Stimulated activated CD4-positive, alpha-beta T cell treated with anti-CD3 and anti-CD28 coated beads, TNF-alpha, amount 100 ng/mL, for 1 hour (primary cell): ENCODE results near the gene COL13A1.

ENCODE experiments used
- DNase-seq, 3 donors: peaks; one replicate each; pipeline ENCODE4 v3.0.0-alpha.2; 2020; ENCODE audit warnings: low read depth in 3 of 3, low spot score in 1 of 3

Gene COL13A1

DNA sequence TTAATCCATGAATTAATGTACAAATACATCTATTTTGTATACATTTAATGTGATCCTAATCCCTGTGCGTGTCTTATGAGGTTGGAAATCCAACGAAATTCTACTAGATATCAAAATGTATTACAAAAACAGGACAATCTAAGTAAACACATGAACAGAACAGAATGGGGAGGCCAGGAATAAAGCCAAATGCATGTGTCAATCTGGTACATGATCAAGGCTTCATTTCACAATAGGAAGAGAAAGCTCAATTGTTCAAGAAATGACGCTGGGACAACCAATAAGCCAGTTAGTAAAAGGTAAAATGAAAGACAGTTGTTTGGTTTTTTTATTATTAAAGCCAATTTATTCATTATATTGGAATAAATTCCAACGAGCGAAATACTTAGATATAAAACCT, 83.0 kb downstream of the COL13A1 start:
- DNase-seq, result no peak

DNA sequence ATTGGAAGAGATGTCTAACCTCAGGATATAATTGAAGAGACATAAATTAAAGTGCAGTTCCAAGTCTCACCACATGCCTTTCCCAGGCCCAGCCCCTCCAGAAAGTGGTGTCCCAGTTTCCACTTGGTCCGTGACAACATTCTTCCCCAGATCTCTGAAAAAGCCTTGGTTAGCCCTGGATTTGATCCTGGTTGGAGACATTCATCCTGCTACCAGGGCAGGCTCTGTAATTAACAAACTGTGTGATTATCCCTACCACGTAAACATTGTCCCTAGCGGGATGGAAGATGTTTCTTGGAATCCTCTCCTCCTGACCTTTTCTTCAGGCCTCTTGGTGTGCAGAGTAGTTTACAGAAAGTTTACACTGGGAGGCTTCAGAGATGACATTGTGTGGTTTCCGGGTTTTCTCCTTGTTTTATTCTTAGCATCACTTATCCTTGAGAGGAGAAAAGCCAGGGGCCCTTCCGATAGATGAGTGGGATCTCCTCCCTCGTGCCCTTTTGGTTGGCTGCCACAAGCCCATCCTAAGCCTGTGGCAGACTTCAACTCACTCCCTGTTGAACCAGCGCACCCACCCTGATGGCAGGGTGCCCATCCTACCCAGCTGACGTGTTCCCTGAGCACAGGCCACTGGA, 83.8 kb downstream of the COL13A1 start:
- DNase-seq, result no peak

DNA sequence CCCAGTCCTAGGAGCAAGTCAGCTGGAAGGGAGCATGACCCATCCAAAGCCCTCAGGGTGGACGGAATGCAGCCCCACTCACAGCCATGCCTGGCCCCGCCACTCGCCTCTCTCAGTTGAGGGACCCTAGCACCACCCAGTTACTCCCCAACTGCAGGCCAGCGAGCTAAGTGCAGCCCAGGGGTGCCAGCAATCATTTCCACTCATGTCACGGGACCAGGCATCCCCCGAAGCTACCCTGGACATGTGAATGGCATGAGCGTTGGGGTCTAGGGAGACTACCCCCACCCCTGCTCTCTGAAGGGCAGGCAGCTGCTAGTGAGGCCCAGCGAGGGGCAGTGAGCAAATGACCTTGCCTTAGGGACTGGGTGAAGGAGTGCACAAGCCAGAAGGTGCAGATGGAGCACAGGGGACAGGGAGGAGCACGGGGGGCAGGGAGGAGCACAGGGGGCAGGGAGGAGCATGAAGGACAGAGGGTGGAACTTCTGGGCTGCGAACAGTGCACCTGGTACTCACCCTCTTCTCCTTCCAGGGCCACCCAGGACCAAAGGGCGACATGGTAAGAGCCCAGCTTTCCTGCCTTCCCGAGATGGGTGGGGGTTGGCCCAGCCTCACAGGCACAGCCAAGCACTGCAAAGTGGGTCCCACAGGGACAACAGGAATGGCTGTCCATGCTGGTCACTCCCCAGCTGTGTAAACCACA, 87.3 kb downstream of the COL13A1 start:
- no peak for DNase-seq

DNA sequence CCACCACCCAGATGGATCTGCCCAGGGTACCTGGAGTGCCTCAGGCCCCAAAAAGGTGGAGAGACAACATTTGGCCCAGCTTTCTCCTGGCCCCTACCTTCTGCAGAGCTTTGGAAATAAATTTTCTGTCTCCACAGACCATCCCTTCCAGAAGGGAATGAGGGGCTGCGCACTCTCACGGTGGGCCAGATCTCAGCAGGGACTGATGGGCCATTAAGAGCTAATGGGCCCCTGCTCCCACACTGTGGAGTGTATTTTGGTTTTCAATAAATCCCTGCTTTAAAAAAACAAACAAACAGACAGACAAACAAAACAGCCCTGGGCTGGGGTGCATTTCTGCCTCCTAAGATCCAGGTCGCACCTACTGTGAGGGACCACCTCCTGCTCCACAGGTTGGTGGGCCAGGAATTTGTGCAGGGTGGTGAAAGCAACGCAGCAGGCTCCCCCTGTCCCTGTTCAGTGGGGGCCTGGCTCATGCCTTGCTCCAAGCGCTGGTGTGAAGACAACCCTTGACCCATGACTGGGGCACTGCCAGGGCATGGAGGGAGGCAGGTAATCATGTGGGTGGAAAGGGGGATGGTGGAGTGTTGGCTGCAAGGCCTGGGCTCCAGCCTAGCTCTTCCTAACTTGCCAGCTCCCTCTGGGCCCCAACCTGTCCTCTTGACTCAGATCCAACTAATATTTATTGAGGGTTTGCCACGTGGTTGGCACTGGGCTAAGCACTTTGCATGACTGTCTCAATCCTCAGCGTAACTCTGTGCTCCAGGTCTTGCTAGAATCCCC, 88.5 kb downstream of the COL13A1 start:
- DNase-seq, result no peak

DNA sequence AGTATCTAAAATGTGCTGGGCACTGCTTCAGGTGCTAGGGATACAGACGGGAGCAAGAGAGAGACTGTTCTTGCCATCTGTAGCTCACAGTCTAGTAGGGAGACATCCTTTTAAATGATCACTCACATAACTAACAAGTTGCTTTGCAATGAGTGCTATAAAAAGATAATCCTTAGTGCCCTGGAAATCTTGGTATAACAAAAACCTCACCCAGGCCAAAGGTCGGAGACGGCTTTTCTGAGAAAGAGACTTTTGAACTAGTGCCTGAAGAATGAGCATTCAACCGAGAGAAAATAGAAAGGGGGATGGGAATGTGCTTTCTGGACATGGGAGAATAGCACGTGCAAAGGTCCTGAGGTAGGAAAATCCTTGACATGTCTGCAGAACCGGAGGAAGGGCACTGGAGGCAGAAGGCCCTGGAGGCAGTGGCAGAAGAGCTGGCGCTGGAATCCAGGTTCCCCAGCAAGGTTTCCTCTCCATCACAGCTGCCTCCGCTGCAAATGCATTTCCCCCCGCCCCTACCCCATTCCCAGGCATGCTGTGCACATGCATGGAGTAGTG, 89.4 kb downstream of the COL13A1 start:
- DNase-seq, result no peak

DNA sequence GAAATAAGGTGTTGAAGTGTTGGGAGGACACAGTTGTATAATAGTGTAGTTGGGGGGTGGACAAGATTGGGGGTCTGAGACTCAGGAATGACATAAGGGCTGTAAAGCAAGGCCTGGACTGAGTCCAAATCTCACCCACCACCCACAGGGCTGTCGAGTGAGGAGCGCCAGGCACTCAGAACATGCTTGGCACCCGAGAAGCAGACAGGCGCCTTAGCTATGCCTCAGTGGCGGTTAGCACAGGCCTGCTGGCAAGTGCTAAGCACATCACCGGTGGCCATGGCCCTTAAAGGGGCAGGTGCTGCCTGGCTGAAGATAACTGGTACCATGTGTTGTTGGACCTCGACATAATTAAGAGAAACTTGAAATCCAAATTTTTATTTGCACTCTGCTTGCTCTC, 90.7 kb downstream of the COL13A1 start:
- no peak for DNase-seq

DNA sequence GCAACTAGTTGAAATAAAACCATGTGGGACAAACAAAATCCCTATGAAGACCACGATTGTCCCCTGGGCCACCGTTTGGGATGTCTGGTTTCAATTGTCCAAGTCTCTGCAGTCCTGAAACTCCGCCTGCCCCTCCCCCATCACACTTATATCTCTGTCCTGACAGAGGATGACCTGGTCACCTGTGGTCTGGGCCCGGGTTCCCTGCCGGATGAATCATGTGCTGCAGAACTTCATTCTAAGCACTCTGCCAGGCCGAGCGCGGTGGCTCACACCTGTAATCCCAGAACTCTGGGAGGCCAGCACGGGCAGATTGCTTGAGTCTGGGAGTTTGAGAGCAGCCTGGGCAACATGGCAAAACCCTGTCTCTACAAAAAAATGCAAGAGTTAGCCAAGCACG, 91.1 kb downstream of the COL13A1 start:
- no peak for DNase-seq

DNA sequence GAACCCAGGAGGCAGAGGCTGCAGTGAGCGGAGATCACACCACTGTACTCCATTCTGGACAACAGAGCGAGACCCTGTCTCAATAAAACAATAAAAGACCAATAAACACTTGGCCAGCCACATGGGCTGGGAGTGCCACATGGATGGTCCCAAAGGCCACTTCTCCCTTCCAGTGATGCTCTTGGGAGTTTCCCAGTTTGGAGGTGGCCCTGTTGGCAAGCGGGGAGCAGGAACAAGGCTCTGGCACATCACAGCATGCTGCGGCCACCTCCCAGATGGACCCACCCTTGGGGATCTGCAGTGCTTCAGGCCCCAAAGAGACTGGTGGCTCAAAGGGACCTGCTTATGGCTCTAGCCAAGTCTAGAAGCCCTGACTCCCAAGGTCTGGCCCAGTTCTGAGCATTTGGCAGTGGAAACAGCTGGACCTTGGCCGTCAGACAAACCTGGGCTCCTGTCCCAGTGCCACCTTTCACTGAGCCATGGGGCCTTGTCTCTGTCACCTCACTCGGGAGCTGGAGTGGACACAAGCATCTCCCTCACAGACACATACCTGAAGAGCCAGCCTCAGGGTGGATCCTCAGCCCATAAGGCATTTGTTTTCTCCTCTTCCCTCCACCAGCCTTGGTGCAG, 91.7 kb downstream of the COL13A1 start:
- DNase-seq, result no peak

DNA sequence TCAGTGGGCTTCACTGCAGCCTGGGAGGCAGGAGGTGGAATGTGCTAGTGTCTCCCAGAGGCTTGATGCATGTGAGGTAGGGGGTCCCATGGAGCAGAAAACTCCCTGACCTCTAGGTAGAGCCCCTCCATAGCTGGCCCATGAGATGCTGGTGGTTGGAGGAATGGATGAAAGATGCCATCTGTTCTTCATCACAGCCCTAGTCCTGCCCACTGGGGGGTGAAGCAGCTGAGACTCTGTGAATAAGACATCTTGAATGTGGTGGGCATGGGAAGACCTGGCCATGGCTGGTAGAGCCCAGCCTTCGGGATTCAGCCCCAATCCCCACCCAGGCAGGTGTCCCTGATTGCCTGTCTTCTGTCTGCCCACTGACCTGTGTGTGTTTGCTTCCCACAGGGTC, 92.5 kb downstream of the COL13A1 start:
- DNase-seq, result no peak

DNA sequence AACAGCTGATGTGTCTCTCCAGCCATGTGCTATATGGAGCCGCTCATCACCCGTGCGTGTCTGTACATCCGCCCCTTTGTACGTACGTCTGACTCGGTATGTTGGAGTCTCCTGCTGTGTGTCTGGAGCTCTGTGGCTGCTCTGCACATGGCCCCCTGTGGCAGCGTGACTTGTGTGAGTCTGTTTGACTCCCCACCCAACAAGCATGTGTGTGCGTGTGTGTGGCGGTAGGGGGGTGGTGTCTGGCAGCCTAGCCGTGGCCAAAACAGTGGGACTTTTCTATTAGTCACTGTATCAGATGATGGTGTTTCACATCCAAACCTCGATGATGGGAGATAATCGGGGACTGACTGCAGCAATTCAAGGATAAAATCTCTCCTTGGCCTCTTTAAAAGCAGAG, 94.1 kb downstream of the COL13A1 start:
- DNase-seq, result no peak

DNA sequence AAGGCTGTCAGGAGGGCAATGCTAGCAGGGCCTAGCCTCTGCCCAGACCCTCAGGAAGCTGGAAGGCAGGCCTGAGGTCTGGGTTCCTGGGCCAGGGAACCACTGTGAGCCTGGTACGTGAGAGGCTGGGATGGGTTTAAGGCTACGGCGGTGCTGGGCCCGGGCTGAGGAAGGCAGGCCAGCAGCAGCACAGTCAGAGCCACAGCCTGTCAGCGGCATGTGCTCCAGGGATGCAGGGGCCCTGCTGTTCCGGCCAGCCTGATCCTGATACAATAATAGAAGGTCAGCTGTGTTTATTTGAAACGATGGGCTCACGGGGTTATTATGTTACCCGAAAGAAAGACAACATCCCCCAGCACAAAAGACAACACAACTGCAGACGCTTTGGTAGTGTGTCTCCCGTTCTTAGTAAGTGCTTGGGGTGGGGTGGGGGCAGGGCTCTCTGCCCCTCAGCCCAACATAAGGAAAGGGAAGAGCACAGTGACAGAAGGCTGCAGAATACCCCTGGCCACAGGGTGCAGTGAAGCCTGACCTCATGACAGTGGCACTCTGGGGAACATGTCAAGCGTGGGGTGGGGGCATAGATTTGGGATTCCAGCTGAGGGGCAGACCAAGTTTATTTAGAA, 95.0 kb downstream of the COL13A1 start:
- DNase-seq, result no peak

DNA sequence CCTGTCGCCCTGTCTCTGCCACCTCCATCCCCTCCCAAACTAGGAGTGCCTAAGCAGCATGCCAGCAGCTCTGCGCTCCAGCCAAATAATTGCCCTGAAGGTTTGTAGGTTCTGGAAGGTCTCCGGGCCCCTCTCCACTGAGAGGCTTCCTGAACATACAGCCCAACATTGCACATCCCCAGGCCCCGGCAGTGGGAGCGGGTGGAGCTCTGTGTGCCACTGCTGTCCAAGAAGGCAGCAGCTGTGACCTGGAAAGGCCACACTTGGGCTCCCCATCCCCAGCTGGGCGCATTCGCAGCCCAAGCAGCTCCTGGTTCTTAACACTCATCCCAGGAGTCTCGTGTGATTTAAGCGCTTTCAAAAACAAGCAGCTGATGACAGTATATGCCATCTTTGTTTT, 95.7 kb downstream of the COL13A1 start:
- DNase-seq, result no peak

DNA sequence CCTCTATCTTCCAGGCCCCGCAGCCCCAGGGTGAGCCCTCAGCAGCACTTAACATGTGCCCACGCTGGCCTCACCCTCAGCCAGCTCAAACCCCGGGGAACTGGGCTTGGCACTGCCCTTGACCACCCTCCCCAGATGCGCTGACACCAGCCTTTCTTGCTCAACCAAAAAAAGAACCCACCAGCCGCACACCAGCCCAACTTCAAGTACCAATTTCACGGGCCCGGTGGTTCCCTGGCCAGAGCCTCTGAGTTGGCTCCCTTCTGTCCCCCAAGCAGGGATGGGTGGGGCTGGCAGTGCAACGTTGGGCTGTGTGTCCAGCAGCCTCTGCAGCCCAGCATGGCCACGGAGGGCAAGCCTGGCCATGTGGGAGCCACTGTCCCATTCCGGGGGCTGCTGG, 96.3 kb downstream of the COL13A1 start:
- DNase-seq, result no peak

DNA sequence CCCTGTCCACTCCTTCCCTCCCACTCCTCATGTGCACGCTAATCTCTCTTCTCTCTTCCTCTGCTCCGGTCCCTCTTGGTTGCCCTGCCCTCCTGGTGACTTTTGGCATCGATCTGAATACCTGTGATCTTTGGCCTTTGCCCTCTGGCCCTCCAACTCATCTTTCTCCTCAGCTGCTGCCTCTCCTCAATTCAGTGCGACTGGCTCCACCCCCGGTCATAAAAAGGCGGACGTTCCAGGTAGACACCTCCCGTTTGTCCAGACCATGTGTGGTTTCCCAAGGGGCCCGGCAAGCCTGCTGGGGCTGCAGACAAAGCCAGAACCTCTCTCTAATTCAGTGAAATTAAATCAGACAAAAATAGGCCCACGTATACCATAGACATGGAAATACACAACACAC, 96.8 kb downstream of the COL13A1 start:
- no peak for DNase-seq

DNA sequence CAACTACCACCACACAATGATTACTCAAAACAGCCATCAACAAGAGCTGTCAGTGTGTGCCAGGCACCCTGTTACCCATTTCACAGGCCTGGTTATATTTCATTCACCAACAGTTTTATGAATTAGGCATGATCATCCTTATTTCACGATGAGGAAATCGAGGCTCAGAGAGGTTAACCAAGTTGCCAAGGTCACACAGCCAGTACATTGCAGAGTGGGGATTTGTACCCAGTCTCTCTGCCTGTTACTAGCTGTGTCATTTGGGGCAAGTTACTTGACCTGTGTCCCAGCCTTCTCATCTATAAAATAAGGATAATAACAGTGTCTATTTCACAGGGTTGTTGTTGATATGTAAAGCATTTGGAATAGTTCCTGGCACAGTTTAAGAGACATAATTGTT, 97.2 kb downstream of the COL13A1 start:
- no peak for DNase-seq

DNA sequence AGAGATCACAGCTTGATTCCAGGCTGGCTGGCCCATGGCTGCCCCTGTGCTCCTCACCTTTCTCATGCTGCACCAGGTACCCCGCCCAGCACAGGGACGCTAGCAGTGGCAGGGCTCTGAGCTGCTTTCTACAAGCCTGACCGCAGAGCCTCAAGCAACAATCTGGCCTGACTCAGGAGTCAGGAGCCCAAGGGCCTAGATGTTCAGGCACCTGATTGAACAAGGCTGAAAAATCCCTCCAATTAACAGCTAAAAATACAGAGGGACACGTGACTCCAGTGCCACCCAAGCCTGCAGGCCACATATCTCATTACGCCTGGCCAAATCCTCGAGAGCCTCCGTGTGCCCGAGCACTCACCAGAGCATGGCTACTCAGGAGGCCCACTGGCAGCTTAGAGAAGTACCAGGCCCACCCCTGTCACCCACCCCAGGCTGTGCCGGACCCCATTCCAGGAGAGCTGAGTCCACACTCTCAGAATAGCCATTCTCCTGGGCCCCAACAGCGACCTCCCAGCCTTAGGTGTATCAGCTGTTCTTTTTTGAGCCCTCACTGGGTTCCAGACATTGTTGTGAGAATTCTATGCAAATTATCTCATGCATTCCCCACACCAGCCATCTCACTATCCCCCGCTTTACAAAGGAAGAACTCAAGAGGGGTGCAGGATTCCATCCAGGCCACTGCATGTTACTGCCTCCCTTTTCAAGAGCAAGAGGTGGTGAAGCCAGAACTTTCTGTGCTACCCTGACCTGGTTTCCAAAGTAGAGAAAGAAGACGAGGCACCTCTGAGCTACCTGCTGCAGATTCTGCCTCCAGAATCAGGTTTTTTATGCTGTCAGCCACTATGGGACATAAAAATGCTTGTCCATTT, 98.3 kb downstream of the COL13A1 start:
- DNase-seq, result no peak

DNA sequence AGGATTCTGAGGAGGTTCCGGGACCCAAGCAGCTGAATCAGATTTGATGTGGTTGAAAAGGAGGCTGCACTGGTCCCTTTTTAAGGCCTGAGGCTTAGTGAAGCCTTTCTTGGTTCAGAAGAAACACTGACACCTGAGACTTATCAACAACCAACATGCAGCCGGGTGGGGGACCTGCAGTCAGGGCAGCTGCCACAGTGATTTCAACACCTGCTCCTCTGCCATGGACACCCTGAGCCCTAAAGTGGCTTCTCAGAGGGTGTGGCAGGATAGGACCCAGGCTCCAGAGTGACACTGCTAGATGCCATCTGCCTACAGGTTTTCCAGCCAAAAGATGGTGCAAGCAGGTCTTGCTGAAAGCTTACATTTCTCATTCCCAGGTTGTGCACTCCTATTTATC, 99.3 kb downstream of the COL13A1 start:
- no peak for DNase-seq

DNA sequence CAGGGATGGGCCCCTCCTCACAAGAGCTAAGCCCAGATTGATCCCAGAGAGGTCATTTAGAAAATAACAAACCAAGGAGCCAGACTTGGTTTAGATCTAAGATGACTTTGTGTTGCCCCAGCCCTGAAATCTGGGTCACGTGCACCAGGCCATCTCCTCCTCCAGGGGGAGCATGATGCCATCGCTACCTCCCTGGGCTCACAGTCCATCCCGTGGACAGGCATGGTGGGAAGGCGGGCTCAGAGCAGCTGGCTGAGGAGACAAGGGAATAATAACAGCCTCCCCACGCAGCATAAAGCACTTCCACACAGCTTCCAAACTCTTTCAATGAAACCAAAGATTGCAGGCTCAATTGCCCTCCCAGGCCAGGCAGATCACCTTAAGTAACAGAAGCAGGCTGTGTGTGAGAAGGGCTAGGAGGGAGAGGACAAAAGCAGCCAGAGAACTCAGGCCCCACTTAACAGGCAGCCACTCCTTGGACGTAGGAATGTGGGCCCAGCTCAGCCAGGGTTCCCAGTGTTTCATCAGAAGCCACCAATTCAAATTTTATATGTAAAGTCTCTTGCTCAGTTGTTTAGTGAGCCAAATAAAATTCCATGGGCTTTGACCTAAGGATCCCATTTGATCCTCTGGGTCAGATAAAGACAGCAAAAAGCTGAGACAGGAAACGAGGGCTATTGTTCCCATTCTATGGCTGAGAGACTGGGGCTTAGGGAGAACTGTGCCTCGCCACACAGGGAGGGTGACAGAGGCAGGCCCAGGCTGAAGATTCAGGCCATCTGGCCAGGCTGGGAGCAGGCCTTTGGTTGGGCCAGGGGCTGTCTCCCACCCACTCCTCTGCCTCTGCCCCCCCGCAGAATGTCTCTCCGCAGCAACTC, 100.2 kb downstream of the COL13A1 start:
- no peak for DNase-seq

DNA sequence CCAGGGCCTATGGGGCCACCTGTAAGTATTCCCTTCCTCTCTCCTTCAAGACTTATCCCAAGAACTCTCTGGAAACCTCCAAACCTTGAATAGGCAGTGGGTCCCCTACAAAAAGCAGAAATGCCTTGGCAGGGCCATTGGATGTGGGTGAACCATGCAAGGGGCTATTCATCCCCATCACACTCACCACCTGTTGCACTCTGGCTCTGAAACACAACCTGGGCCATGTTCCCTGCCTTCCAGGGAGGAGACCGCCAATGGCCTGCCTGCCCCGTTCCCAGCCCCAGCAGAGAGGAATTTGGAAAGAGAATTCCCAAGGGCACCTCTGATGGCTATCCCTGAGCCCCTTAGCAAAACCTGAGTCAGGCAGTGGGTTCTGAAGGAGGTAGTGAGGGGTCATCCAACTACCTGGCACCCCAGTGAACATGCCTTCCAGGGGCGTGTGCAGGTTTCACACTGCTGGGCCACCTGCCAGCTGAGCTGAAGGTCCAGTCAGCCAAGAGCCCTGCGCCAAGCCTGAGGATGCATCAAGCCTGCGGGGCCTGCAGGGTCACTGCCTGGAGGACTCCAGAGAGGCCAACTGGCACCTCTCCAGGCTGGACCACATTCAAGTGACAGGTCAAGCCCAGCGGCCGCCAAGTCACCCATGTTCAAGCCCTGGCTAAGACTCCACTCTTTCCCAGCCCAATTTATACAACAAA, 101.3 kb downstream of the COL13A1 start:
- no peak for DNase-seq
